ENCODE data around the gene DNMT3A.

The DNMT3A gene

GRCh38 chr2:25257032-25257552 lies 84.6 kb downstream of the DNMT3A start:
- DNase-seq (ENCODE audit: low read depth), result no peak

GRCh38 chr2:25256488-25256875 lies 85.2 kb downstream of the DNMT3A start:
- no peak for DNase-seq (ENCODE audit: low read depth)

GRCh38 chr2:25255745-25256487 lies 85.8 kb downstream of the DNMT3A start:
- no peak for DNase-seq (ENCODE audit: low read depth)

GRCh38 chr2:25254961-25255360 lies 86.8 kb downstream of the DNMT3A start:
- no peak for DNase-seq (ENCODE audit: low read depth)

GRCh38 chr2:25253153-25253626 lies 88.5 kb downstream of the DNMT3A start:
- DNase-seq (ENCODE audit: low read depth), result no peak

GRCh38 chr2:25252291-25253152 lies 89.2 kb downstream of the DNMT3A start:
- no peak for DNase-seq (ENCODE audit: low read depth)

GRCh38 chr2:25251422-25252273 lies 90.1 kb downstream of the DNMT3A start:
- no peak for DNase-seq (ENCODE audit: low read depth)

GRCh38 chr2:25251071-25251421 lies 90.7 kb downstream of the DNMT3A start:
- no peak for DNase-seq (ENCODE audit: low read depth)

GRCh38 chr2:25250331-25251070 lies 91.2 kb downstream of the DNMT3A start:
- DNase-seq (ENCODE audit: low read depth), result no peak

GRCh38 chr2:25249785-25250184 lies 91.9 kb downstream of the DNMT3A start:
- DNase-seq (ENCODE audit: low read depth), result no peak

- DNase-seq (ENCODE audit: low read depth), result no peak
Measured at GRCh38 chr2:25247792-25248512, 93.8 kb downstream of the DNMT3A start.

- no peak for DNase-seq (ENCODE audit: low read depth)
Measured at GRCh38 chr2:25246558-25247290, 95.0 kb downstream of the DNMT3A start.

GRCh38 chr2:25246001-25246400 lies 95.7 kb downstream of the DNMT3A start:
- DNase-seq (ENCODE audit: low read depth), result no peak

- DNase-seq (ENCODE audit: low read depth), result no peak
Measured at GRCh38 chr2:25245141-25245540, 96.6 kb downstream of the DNMT3A start.

- no peak for DNase-seq (ENCODE audit: low read depth)
Measured at GRCh38 chr2:25243995-25244394, 97.7 kb downstream of the DNMT3A start.

- no peak for DNase-seq (ENCODE audit: low read depth)
Measured at GRCh38 chr2:25241452-25241851, 100.3 kb downstream of the DNMT3A start.

GRCh38 chr2:25240636-25241035 lies 101.1 kb downstream of the DNMT3A start:
- no peak for DNase-seq (ENCODE audit: low read depth)

- DNase-seq (ENCODE audit: low read depth), result no peak
Measured at GRCh38 chr2:25238920-25239319, 102.8 kb downstream of the DNMT3A start.

GRCh38 chr2:25237764-25238163 lies 104.0 kb downstream of the DNMT3A start:
- no peak for DNase-seq (ENCODE audit: low read depth)

GRCh38 chr2:25236736-25237135 lies 105.0 kb downstream of the DNMT3A start:
- no peak for DNase-seq (ENCODE audit: low read depth)
